Activated CD8-positive, alpha-beta T cell treated with anti-CD3 and anti-CD28 coated beads for 36 hours (primary cell): ENCODE results near the gene RNH1. TPM values are rescaled to one million over a fixed set of nuclear protein-coding genes. Genes with fewer than 3 reads are reported as not detected.

Source experiments
- ATAC-seq: fragments of 200-7000 bp; cut with Tn5 transposase; one replicate; pipeline ENCODE4 v1.10.0; 2021; ENCODE audit warnings: mild to moderate bottlenecking, moderate library complexity
- CTCF ChIA-PET: fragments of 350-600 bp; sonication (Branson Sonifier 250); formaldehyde crosslinking; loops from one replicate; lab custom pipeline; 2021; ENCODE audit warnings: antibody characterized with exemption; lab: Charles Lee
- POLR2A ChIA-PET: fragments of 350-600 bp; sonication (Branson Sonifier 250); formaldehyde crosslinking; loops from one replicate; lab custom pipeline; 2021; ENCODE audit warnings: antibody characterized with exemption; lab: Charles Lee
- DNase-seq: peaks from one replicate; pipeline ENCODE4 v3.0.0-alpha.2; 2020
- H3K27ac Mint-ChIP-seq: one replicate; pipeline ENCODE4 v1.8.0; 2021; ENCODE audit warnings: mild to moderate bottlenecking, mixed read lengths
- H3K27me3 Mint-ChIP-seq: one replicate; pipeline ENCODE4 v1.8.0; 2021; ENCODE audit warnings: mixed read lengths
- H3K36me3 Mint-ChIP-seq: one replicate; pipeline ENCODE4 v1.8.0; 2021; ENCODE audit warnings: low read depth, mixed read lengths
- H3K4me1 Mint-ChIP-seq: one replicate; pipeline ENCODE4 v1.8.0; 2021; ENCODE audit warnings: low read depth, mixed read lengths
- H3K4me3 Mint-ChIP-seq: one replicate; pipeline ENCODE4 v1.8.0; 2021; ENCODE audit warnings: mild to moderate bottlenecking, moderate library complexity, mixed read lengths
- H3K9me3 Mint-ChIP-seq: one replicate; pipeline ENCODE4 v1.8.0; 2021; ENCODE audit warnings: mixed read lengths
- intact Hi-C: fragments of 100-400 bp; cut with micrococcal nuclease; formaldehyde crosslinking; loops from one replicate; pipeline ENCODE4 v1.10.0; 2022
- total RNA-seq, 2 experiments: library from RNA; stranded (reverse); gene quantifications; one replicate each; pipeline ENCODE4 v1.2.3, GENCODE V29; 2021
- TF ChIP-seq, protein P1 (sequence below): fragments of 200-600 bp; IDR thresholded peaks from one replicate; pipeline ENCODE4 v1.8.0; 2022; ENCODE audit warnings: antibody characterized with exemption, mild to moderate bottlenecking

The RNH1 gene
- total RNA-seq, 2 experiments from 2014 or later = 105 to 110 TPM

DNA sequence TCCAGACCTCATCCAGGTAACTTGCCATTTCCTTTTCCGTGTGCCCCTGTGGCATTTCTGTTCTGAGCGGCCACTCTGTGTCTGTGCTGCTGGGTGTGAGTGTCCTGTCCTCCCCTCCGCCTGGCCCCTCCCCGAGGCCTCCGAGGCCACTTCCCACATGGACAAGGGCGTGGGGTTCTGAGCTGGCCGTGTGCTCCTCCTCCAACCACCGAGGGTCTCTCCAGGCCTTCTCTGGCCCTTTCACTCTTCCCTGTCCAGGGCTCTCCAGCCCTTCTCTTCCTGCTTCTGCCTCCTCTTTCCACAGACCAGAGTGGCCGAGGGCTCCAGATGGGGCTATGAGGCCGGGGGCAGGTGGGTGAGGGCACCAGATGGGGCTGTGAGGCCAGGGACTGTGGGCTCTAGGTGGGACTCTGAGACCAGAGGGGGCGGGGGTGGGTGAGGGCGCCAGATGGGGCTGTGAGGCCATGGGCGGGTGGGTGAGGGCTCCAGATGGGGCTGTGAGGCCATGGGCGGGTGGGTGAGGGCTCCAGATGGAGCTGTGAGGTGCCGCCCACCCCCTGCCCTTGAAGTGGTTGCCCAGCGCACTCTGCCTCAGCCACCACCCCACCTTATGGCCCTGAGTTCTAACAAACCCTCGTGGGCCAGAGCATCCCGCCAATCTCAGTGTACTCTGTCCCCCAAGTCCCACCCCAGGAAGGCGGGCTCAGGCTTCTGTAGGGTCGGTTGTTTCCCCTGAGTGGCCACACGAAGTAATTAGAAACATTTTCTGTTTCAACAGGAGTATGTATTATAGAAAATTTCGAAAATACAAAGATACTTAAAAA lies 32.9 kb downstream of the RNH1 start:
- H3K9me3 Mint-ChIP-seq = no peaks in the 10 kb centered on the region
- no peaks in the 10 kb centered on the region for H3K27me3 Mint-ChIP-seq
- DNase-seq (no peak), ATAC-seq (no peak)
- ChIA-PET POLR2A (no interaction called here), CTCF (interaction anchor here (1.1 to 1.3 kb wide), 2 partner anchors 44 to 223 kb away, joined by 3 read pairs; no protein-coding TSS in a partner anchor)
- TF ChIP-seq, protein P1, sequence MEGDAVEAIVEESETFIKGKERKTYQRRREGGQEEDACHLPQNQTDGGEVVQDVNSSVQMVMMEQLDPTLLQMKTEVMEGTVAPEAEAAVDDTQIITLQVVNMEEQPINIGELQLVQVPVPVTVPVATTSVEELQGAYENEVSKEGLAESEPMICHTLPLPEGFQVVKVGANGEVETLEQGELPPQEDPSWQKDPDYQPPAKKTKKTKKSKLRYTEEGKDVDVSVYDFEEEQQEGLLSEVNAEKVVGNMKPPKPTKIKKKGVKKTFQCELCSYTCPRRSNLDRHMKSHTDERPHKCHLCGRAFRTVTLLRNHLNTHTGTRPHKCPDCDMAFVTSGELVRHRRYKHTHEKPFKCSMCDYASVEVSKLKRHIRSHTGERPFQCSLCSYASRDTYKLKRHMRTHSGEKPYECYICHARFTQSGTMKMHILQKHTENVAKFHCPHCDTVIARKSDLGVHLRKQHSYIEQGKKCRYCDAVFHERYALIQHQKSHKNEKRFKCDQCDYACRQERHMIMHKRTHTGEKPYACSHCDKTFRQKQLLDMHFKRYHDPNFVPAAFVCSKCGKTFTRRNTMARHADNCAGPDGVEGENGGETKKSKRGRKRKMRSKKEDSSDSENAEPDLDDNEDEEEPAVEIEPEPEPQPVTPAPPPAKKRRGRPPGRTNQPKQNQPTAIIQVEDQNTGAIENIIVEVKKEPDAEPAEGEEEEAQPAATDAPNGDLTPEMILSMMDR = no peak
- H3K36me3 Mint-ChIP-seq = no peaks in the 10 kb centered on the region
- no peak overlapping the region for H3K27ac Mint-ChIP-seq
- no peak overlapping the region for H3K4me3 Mint-ChIP-seq
- intact Hi-C loops = no loop called here
- no peaks in the 10 kb centered on the region for H3K4me1 Mint-ChIP-seq

DNA sequence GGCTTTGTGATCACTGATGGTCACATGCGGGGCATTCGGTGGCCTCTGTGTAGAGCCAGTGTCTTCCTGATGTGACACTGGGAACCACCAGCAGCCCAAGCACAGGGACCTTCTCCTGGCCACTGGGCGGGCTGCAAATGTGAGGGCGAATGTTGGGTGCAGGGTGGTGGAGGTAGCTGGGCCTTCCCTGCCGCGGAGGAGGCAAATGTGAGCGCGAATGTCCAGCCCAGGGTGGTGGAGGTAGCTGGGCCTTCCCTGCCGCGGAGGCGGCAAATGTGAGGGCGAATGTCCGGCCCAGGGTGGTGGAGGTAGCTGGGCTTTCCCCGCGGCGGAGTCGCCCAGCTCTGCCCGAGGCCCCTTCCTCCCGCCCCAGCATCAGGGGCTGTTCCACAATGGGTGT lies 33.6 kb downstream of the RNH1 start:
- no peaks in the 10 kb centered on the region for H3K36me3 Mint-ChIP-seq
- H3K4me3 Mint-ChIP-seq = no peak overlapping the region
- TF ChIP-seq, protein P1 = no peak
- no peak overlapping the region for H3K27ac Mint-ChIP-seq
- ChIA-PET CTCF (interaction anchor here (0.9 to 1.3 kb wide), 3 partner anchors 45 to 223 kb away, joined by 3 to 4 read pairs (median 3); no protein-coding TSS in a partner anchor), POLR2A (no interaction called here)
- ATAC-seq = no peak
- intact Hi-C loops = no loop called here
- H3K4me1 Mint-ChIP-seq = no peaks in the 10 kb centered on the region
- no peaks in the 10 kb centered on the region for H3K9me3 Mint-ChIP-seq
- DNase-seq = no peak
- H3K27me3 Mint-ChIP-seq = no peaks in the 10 kb centered on the region

DNA sequence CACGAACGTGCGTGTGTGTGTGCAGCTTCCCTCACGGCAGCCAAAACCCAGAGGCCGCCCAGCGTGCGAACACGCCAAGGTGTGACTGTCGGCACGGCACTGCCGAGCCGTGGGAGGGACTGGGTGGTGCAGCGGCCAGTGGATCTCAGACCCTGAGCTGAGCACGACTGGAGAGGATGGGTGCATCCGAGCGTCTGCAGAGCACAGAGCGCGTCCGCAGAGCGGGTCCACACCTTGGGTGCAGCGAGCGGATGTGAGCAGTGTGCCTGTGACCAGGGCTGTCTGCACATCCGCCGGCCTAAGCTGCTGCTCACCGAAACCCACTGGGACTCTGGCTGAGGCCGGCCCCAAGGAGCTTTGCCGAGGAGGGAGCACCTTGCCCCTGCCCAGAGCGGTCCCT lies 34.2 kb downstream of the RNH1 start:
- H3K27ac Mint-ChIP-seq = no peak overlapping the region
- no peak overlapping the region for H3K4me3 Mint-ChIP-seq
- TF ChIP-seq, protein P1 = no peak
- intact Hi-C loops = no loop called here
- H3K9me3 Mint-ChIP-seq = no peaks in the 10 kb centered on the region
- H3K36me3 Mint-ChIP-seq = no peaks in the 10 kb centered on the region
- H3K4me1 Mint-ChIP-seq = no peaks in the 10 kb centered on the region
- DNase-seq (no peak), ATAC-seq (no peak)
- CTCF ChIA-PET = interaction anchor here (0.9 to 1.3 kb wide), 3 partner anchors 45 to 222 kb away, joined by 3 to 4 read pairs (median 3); no protein-coding TSS in a partner anchor
- POLR2A ChIA-PET = no interaction called here
- H3K27me3 Mint-ChIP-seq = no peaks in the 10 kb centered on the region

DNA sequence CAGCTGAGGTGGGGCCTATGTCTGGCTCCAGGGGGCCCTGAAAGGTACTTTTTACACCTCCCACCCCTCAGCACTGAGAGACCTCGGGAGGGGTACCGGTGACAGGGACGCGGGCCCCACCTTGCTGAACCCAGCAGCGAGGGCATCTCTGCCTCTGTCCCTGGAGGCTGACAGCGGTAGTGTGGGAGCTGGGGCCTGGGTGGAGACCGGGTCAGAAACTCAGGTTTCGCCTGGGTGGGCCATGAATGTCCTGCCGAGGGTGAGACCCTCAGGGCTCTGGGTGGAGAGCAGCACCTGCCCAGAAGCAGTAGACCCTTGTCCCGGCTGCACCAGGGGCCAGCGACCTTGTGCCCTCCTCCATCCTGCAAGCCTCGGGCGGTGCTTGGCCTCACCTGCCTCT lies 34.8 kb downstream of the RNH1 start:
- H3K9me3 Mint-ChIP-seq = no peaks in the 10 kb centered on the region
- no peak for DNase-seq
- H3K36me3 Mint-ChIP-seq = no peaks in the 10 kb centered on the region
- H3K4me3 Mint-ChIP-seq = no peak overlapping the region
- H3K27ac Mint-ChIP-seq = no peak overlapping the region
- ChIA-PET POLR2A (no interaction called here), CTCF (no interaction called here)
- ATAC-seq = no peak
- intact Hi-C loops = no loop called here
- no peaks in the 10 kb centered on the region for H3K4me1 Mint-ChIP-seq
- TF ChIP-seq, protein P1 = no peak
- no peaks in the 10 kb centered on the region for H3K27me3 Mint-ChIP-seq

DNA sequence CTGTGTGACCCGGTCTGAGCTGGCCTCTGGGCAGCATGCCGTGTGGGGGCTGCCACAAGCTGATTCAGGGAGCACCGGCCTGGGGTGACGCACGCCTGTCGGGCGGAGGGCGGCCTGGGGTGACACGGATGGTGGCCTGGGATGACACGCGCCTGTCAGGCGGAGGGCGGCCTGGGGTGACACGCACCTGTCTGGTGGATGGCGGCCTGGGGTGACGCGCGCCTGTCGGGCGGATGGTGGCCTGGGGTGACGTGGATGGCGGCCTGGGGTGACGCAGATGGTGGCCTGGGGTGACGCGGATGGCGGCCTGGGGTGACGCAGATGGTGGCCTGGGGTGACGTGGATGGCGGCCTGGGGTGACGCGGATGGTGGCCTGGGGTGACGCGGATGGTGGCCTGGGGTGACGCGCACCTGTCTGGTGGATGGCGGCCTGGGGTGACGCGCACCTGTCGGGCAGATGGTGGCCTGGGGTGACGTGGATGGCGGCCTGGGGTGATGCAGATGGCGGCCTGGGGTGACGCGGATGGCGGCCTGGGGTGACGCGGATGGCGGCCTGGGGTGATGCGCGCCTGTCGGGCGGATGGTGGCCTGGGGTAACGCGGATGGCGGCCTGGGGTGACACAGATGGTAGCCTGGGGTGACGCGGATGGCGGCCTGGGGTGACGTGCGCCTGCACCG lies 35.4 kb downstream of the RNH1 start:
- Mint-ChIP-seq H3K36me3 (no peaks in the 10 kb centered on the region), H3K27me3 (no peaks in the 10 kb centered on the region), H3K4me3 (no peak overlapping the region), H3K27ac (no peak overlapping the region), H3K9me3 (no peaks in the 10 kb centered on the region), H3K4me1 (no peaks in the 10 kb centered on the region)
- intact Hi-C loops = no loop called here
- ATAC-seq (no peak), DNase-seq (no peak)
- CTCF ChIA-PET = no interaction called here
- POLR2A ChIA-PET = no interaction called here
- TF ChIP-seq, protein P1 = no peak
